Transverse colon (tissue), 3 donors: ENCODE measurements around the gene KRTAP10-11.

Source experiments
- CTCF ChIP-seq, 5 experiments: fragments of 200-600 bp in 3 of 5; fragments of 450-650 bp in 2 of 5; sonication (generic) in 3 of 5; IDR thresholded peaks; 1 replicate in 2 of 5; 2 replicates in 3 of 5; pipeline ENCODE4 v1.5.1; 2016 to 2017; ENCODE audit warnings: antibody characterized with exemption in 5 of 5, inconsistent platforms in 3 of 5, mild to moderate bottlenecking in 2 of 5, moderate library complexity in 1 of 5
- EP300 ChIP-seq: sonication (generic); formaldehyde crosslinking; IDR thresholded peaks from one replicate; pipeline ENCODE4 v1.6.1; 2017; ENCODE audit warnings: antibody characterized with exemption, low read depth

- no peak for TF ChIP-seq EP300
- no peak for TF ChIP-seq CTCF (IDR thresholded peaks at IDR 0.05)
Observed at GRCh38 chr21:44657635-44658540, 11.7 kb downstream of the KRTAP10-11 start, which contains the start of gene KRTAP12-3.
